ENCODE results near the gene TSEN54. TPM values are rescaled to one million over a fixed set of nuclear protein-coding genes. Genes with fewer than 3 reads are reported as not detected.

The TSEN54 gene
- total and polyA plus RNA-seq, 2 donors from 2014 or later, result 25.8 to 33.8 TPM

DNA sequence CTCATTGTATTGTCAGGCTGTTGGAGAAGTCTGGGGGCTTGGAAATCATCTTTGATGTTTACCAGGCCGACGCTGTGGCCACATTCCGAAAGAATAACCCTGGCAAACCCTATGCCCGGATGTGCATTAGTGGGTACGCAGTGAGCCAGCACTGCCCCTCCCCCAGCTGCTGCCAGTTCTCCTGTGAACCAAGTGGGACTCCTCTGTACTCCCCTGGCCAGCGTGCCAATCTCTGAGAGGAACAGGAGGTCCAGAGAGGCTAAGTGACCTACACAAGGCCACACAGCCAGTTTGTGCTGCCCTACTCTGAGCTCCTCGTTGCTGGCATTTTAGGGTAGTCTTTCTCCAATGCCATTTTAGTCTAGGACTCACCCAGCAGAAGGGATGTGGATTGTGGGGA is 7.3 kb downstream of the TSEN54 start:
- intact Hi-C loops (cut with DNase I), result no loop called here
- H3K27me3 ChIP-seq (ENCODE audit: control insufficient read depth, insufficient read depth, low read length), result no peaks in the 10 kb centered on the region
- H3K4me1 ChIP-seq (ENCODE audit: control insufficient read depth in 2 of 3, insufficient read depth in 2 of 3, low read depth in 1 of 3, low read length in 3 of 3), result peaks cover 0 to 5% (median 0%) of the 10 kb centered on the region in 3 donors
- H3K4me3 ChIP-seq (ENCODE audit: low read length in 3 of 3), result no peak overlapping the region
- peaks cover 0 to 4% (median 0%) of the 10 kb centered on the region in 3 donors for H3K36me3 ChIP-seq (ENCODE audit: control insufficient read depth in 2 of 3, insufficient read depth in 3 of 3, low read length in 3 of 3)
- TF ChIP-seq, protein P1, sequence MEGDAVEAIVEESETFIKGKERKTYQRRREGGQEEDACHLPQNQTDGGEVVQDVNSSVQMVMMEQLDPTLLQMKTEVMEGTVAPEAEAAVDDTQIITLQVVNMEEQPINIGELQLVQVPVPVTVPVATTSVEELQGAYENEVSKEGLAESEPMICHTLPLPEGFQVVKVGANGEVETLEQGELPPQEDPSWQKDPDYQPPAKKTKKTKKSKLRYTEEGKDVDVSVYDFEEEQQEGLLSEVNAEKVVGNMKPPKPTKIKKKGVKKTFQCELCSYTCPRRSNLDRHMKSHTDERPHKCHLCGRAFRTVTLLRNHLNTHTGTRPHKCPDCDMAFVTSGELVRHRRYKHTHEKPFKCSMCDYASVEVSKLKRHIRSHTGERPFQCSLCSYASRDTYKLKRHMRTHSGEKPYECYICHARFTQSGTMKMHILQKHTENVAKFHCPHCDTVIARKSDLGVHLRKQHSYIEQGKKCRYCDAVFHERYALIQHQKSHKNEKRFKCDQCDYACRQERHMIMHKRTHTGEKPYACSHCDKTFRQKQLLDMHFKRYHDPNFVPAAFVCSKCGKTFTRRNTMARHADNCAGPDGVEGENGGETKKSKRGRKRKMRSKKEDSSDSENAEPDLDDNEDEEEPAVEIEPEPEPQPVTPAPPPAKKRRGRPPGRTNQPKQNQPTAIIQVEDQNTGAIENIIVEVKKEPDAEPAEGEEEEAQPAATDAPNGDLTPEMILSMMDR (IDR thresholded peaks at IDR 0.05; ENCODE audit: borderline replicate concordance, extremely low read depth, insufficient read depth), result no peak
- no peaks in the 10 kb centered on the region for H3K9me3 ChIP-seq (ENCODE audit: control insufficient read depth in 2 of 3, insufficient read depth in 1 of 3, low read length in 3 of 3)
- no peak overlapping the region for H3K9ac ChIP-seq (ENCODE audit: low read length in 3 of 3)
- DNase-seq, result no peak
- FAIRE-seq, result no peak
- H3K27ac ChIP-seq (ENCODE audit: low read depth in 2 of 2, low read length in 2 of 2), result no peak overlapping the region

DNA sequence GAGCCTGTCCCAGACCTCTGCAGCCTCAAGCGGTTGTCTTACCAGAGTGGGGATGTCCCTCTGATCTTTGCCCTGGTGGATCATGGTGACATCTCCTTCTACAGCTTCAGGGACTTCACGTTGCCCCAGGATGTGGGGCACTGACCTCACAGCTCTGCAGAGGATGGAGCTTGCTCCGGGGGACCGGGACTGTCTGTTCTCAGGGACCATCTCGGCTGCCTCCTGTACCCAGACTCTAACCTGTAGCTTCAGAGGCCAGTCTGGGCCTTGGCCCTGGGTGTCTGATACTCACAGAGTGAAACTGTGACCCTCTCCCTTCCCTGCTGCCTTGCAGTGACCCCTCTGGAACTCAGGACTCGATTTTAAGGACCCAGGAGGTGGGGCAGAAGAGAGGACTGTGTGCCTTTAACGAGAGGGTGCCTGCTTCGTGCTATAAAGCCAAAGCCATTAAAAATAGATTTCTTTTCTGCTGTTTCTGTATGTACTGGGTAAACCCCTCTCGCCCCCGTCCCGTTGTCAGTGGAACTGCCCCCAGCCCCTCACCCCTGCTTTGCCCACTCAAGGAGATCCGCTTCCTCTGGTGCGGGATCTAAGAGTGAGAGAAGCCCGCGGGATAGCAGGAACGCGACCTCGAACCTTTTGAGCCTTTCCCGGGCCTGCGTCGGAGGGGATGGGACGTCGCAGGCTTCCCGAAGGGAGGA is 8.1 kb downstream of the TSEN54 start:
- peak overlapping the region in 2 of 3 donors; percentile 12 to 65 for H3K4me3 ChIP-seq (ENCODE audit: low read length in 3 of 3)
- peak overlapping the region in 1 of 3 donors; percentile 36 for H3K9ac ChIP-seq (ENCODE audit: low read length in 3 of 3)
- H3K9me3 ChIP-seq (ENCODE audit: control insufficient read depth in 2 of 3, insufficient read depth in 1 of 3, low read length in 3 of 3), result no peaks in the 10 kb centered on the region
- H3K36me3 ChIP-seq (ENCODE audit: control insufficient read depth in 2 of 3, insufficient read depth in 3 of 3, low read length in 3 of 3), result peaks cover 0 to 4% (median 0%) of the 10 kb centered on the region in 3 donors
- peaks cover 0 to 5% (median 0%) of the 10 kb centered on the region in 3 donors for H3K4me1 ChIP-seq (ENCODE audit: control insufficient read depth in 2 of 3, insufficient read depth in 2 of 3, low read depth in 1 of 3, low read length in 3 of 3)
- peak overlapping the region; percentile 76 to 78 for H3K27ac ChIP-seq (ENCODE audit: low read depth in 2 of 2, low read length in 2 of 2)
- TF ChIP-seq, protein P1 (IDR thresholded peaks at IDR 0.05; ENCODE audit: borderline replicate concordance, extremely low read depth, insufficient read depth), result no peak
- intact Hi-C loops (cut with DNase I), result no loop called here
- no peak for FAIRE-seq
- DNase-seq, result no peak
- no peaks in the 10 kb centered on the region for H3K27me3 ChIP-seq (ENCODE audit: control insufficient read depth, insufficient read depth, low read length)

DNA sequence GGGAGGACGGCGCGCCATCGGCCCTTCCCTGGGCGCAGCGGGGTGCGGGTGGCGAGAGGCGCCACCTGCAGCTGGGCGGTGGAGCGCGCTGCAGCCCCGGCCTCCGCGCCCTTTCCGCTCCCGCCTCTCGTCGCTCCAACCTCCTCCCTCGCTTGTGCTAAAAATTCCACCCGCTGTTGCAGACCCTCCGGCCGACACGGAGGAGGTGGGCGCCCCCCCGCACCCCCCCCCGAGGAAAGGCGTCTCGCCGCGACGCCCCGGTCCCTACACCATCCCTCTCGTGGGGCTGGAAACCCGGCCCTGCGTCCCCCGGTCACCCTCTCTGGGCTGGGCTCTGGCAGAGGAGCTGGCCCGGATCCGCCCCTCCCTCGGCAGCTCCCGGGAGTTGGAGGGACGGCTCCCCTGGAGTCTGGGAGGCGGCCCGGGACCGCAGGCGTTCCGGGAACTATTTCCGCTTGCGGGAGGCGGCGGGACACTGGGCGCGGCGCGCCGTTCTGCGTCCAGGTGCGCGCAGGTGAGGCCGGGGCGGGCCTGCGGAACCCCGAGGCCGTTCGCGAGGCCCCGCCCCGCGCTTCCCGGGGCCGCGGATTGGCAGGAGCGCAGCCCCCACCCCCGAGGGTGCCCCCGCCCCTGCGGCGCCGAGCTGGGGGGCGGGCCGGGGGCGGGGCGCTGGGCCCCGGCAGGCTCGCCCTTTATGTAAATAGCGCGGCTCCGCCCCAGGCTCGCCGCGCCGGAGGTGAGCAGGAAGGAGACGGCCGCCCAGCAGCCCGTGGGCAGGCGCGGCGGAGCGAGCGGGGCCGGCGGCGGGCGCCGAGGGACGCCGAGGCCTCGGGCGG is 8.9 kb downstream of the TSEN54 start, which contains the start of gene LLGL2:
Gene LLGL2, plus strand, starts transcription at position 728 of the 836 bp plus-strand sequence. CDS start 17,730 bp downstream, outside the sequence.
- H3K4me3 ChIP-seq (ENCODE audit: low read length in 3 of 3), result peak within 1 kb of the TSS; percentile 9 to 76 (median 71)
- H3K27ac ChIP-seq (ENCODE audit: low read depth in 2 of 2, low read length in 2 of 2), result peak within 1 kb of the TSS; percentile 76 to 92
- TF ChIP-seq, protein P1 (IDR thresholded peaks at IDR 0.05; ENCODE audit: borderline replicate concordance, extremely low read depth, insufficient read depth), result peak; percentile 55
- peak within 1 kb of the TSS in 2 of 3 donors; percentile 4 to 80 for H3K9ac ChIP-seq (ENCODE audit: low read length in 3 of 3)
- FAIRE-seq (no peak), DNase-seq (peak; percentile 85 to 96 (median 92))
- H3K36me3 ChIP-seq (ENCODE audit: control insufficient read depth in 2 of 3, insufficient read depth in 3 of 3, low read length in 3 of 3), result peaks cover 0 to 2% (median 0%) of the 10 kb centered on the region in 3 donors
- H3K4me1 ChIP-seq (ENCODE audit: control insufficient read depth in 2 of 3, insufficient read depth in 2 of 3, low read depth in 1 of 3, low read length in 3 of 3), result peaks cover 0 to 8% (median 0%) of the 10 kb centered on the region in 3 donors
- intact Hi-C loops (cut with DNase I), result no loop called here
- H3K27me3 ChIP-seq (ENCODE audit: control insufficient read depth, insufficient read depth, low read length), result no peaks in the 10 kb centered on the region
- no peaks in the 10 kb centered on the region for H3K9me3 ChIP-seq (ENCODE audit: control insufficient read depth in 2 of 3, insufficient read depth in 1 of 3, low read length in 3 of 3)
